ENCODE results near the gene PPP1R12A. TPM values are rescaled to one million over a fixed set of nuclear protein-coding genes. Genes with fewer than 3 reads are reported as not detected.

PPP1R12A gene
- 44.5 and 75.3 TPM in 2 replicates for total RNA-seq (2014; rRNA removed; shearing (Covaris generic))
- 65.1 and 75.2 TPM in 2 replicates for total RNA-seq (2022)
- percentile 93 among the genes with signal in this experiment for Bru-seq, nascent RNA
- percentile 75 among the genes with signal in this experiment for BruChase-seq, experiment 1, labeled RNA remaining after a 6-hour chase
- BruChase-seq, experiment 2, labeled RNA remaining after a 2-hour chase = percentile 83 among the genes with signal in this experiment
- long read RNA-seq, partial matches to known transcripts = 43 of 67 reads
- long read RNA-seq, other reads (novel, unspliced or antisense) = 22 of 67 reads

DNA sequence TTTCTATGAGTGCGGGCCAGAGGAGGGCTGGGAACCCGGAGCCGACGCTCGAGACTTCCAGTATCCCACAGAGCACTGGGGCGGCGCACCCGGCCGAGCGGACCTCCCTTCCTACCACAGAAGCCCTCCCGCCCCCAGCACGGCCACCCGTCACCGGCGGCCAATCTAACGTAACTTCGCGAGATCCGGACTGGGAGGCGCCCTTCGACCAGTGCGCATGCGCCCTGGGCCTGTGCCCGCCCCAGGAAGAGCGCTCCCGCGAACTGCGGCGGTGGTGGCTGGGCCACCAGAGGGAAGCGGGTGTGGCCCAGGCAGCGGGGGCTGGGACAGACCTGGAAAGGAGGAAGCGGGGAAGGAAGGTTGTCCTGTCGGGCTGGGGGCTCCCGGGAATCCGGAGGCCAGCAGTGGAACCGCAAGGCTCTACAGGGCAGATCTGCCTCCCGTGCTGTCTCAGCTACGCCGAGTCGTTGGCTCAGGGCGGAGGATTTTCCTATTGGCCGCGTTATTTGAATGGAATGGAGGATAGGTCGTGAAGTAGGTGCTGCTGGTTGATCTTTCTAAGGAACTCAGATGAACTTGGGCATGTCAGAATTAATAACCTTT is at the start of gene PPP1R12A:
PPP1R12A (minus strand) TSS at position 77 of the 603 bp plus-strand sequence. CDS start 166 bp downstream, outside the sequence.
- TF ChIP-seq, protein P1, sequence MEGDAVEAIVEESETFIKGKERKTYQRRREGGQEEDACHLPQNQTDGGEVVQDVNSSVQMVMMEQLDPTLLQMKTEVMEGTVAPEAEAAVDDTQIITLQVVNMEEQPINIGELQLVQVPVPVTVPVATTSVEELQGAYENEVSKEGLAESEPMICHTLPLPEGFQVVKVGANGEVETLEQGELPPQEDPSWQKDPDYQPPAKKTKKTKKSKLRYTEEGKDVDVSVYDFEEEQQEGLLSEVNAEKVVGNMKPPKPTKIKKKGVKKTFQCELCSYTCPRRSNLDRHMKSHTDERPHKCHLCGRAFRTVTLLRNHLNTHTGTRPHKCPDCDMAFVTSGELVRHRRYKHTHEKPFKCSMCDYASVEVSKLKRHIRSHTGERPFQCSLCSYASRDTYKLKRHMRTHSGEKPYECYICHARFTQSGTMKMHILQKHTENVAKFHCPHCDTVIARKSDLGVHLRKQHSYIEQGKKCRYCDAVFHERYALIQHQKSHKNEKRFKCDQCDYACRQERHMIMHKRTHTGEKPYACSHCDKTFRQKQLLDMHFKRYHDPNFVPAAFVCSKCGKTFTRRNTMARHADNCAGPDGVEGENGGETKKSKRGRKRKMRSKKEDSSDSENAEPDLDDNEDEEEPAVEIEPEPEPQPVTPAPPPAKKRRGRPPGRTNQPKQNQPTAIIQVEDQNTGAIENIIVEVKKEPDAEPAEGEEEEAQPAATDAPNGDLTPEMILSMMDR (conservative IDR thresholded peaks at IDR 0.05; ENCODE audit: low read length) = no peak
- TF ChIP-seq EZH2phosphoT487 (IDR thresholded peaks at IDR 0.05; ENCODE audit: borderline replicate concordance, low read depth, low read length) = no peak
- H2AFZ ChIP-seq (ENCODE audit: low read length) = peak within 1 kb of the TSS; percentile 87
- peaks cover 31% of the 10 kb centered on the region for H4K20me1 ChIP-seq (ENCODE audit: insufficient read depth, low read length)
- H3K4me2 ChIP-seq (ENCODE audit: low read length) = peak within 1 kb of the TSS; percentile 84
- POLR2A ChIA-PET = interaction anchor here (0.8 to 2.1 kb wide), 3 partner anchors 11 to 251 kb away, joined by 3 to 6 read pairs (median 4); no protein-coding TSS in a partner anchor
- intact Hi-C loops (cut with micrococcal nuclease; ENCODE audit: unreplicated experiment) = loop anchor here (2.0 kb wide), 1 partner anchor 244 kb away; the partner anchor contains the start of gene PAWR
- H3K9me2 ChIP-seq (ENCODE audit: insufficient read depth, low read length) = no peaks in the 10 kb centered on the region
- H3K4me3 ChIP-seq (ENCODE audit: low read depth, low read length, poor library complexity, severe bottlenecking) = peak within 1 kb of the TSS; percentile 100
- no TSS peak for BruUV-seq (replicated peaks)
- CTCF ChIA-PET (ENCODE audit: unreplicated experiment) = no interaction called here
- peak; percentile 96 for DNase-seq (ENCODE audit: low spot score)
- no peaks in the 10 kb centered on the region for H3K9me3 ChIP-seq (ENCODE audit: low read length)
- H3K36me3 ChIP-seq (ENCODE audit: insufficient read depth, low read length) = peaks cover 2% of the 10 kb centered on the region; the same call in 1 of the 2 replicates
- H3K27ac ChIP-seq (ENCODE audit: low read depth, low read length, poor library complexity, severe bottlenecking) = peak within 1 kb of the TSS; percentile 87
- peaks cover 51% of the 10 kb centered on the region for H3K79me2 ChIP-seq (ENCODE audit: insufficient read depth, low read depth, low read length)
- H3K4me1 ChIP-seq (ENCODE audit: insufficient read depth, low read length, poor library complexity, severe bottlenecking) = peaks cover 25% of the 10 kb centered on the region

DNA sequence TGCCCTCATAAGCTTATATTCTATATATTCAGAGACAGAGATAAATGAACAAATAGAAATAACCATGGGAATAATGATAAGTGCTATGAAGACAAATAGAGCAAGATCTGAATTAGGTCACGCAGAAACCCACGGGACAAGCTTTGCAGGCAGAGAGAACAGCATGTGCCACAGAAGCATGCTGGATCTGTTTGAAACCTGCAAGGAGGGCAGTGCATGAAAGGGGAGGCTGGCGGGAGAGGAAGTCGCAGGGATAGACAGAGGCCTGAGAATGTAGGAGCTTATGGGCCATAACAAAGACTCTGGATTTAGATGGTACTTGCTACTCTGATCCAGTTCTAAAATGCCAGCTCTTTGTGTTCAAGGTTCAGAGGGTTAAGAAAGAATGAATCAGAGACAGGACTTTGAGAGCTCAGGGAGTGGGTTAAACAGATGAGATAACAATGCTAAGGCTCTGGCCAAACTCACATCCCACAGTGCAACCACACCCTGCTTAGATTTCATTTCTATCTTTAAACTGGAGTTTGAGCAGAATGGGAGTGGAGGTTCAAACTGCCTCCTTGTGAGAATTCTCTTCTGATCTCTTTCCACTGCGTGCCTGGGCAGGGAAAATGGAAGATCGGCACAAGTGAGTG is 49.2 kb upstream of the PPP1R12A start:
- BruUV-seq (replicated peaks) = no TSS peak
- H3K36me3 ChIP-seq (ENCODE audit: insufficient read depth, low read length) = no peaks in the 10 kb centered on the region
- intact Hi-C loops (cut with micrococcal nuclease; ENCODE audit: unreplicated experiment) = no loop called here

More for the DNA sequence above, 49.2 kb upstream of the PPP1R12A start:
- ChIA-PET CTCF (ENCODE audit: unreplicated experiment) (no interaction called here), POLR2A (no interaction called here)
- Histone ChIP-seq H3K27ac (ENCODE audit: low read depth, low read length, poor library complexity, severe bottlenecking) (no peak overlapping the region), H3K4me2 (ENCODE audit: low read length) (no peak overlapping the region), H3K9me2 (ENCODE audit: insufficient read depth, low read length) (no peaks in the 10 kb centered on the region), H3K4me3 (ENCODE audit: low read depth, low read length, poor library complexity, severe bottlenecking) (no peak overlapping the region), H3K9me3 (ENCODE audit: low read length) (no peaks in the 10 kb centered on the region), H2AFZ (ENCODE audit: low read length) (no peak overlapping the region), H3K79me2 (ENCODE audit: insufficient read depth, low read depth, low read length) (no peaks in the 10 kb centered on the region), H4K20me1 (ENCODE audit: insufficient read depth, low read length) (no peaks in the 10 kb centered on the region), H3K4me1 (ENCODE audit: insufficient read depth, low read length, poor library complexity, severe bottlenecking) (no peaks in the 10 kb centered on the region)
- no peak for DNase-seq (ENCODE audit: low spot score)
- TF ChIP-seq, protein P1 (conservative IDR thresholded peaks at IDR 0.05; ENCODE audit: low read length) = no peak
- no peak for TF ChIP-seq EZH2phosphoT487 (IDR thresholded peaks at IDR 0.05; ENCODE audit: borderline replicate concordance, low read depth, low read length)
